ENCODE results near the gene BPI.
"Not testable (repeated sequence)": the region's sequence is repeated elsewhere in the genome, so short reads cannot be mapped to it uniquely, and the experiment has no call there.

BPI gene

DNA sequence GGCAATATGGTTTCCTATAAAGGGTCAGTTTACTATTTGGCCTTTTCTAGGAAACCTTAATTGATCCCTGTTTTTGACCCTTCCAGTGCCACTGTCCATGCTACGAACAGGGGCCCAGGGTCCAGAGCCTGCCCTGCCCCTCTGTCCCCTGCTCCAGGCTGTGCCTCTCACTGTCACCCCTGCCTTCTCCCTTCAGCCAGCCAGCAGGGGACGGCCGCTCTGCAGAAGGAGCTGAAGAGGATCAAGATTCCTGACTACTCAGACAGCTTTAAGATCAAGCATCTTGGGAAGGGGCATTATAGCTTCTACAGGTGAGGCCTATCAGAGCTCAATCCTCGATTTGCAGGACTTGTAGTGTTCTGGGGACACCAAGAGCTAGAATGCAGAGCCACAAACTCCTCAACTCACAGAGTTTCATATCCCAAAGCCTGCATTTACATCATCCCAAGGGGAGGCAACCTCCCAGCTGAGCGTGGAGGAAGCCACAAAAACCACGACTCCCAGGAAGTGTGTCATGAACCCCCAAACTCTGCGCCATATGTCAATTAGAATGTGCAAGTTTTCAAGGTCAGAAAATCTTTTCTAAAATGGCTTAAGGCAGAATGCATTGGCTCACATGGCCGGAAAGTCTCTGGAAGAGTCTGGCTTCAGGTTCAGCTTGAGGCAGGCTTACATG lies 3.6 kb downstream of the BPI start:
- TF ChIP-seq, protein P1, sequence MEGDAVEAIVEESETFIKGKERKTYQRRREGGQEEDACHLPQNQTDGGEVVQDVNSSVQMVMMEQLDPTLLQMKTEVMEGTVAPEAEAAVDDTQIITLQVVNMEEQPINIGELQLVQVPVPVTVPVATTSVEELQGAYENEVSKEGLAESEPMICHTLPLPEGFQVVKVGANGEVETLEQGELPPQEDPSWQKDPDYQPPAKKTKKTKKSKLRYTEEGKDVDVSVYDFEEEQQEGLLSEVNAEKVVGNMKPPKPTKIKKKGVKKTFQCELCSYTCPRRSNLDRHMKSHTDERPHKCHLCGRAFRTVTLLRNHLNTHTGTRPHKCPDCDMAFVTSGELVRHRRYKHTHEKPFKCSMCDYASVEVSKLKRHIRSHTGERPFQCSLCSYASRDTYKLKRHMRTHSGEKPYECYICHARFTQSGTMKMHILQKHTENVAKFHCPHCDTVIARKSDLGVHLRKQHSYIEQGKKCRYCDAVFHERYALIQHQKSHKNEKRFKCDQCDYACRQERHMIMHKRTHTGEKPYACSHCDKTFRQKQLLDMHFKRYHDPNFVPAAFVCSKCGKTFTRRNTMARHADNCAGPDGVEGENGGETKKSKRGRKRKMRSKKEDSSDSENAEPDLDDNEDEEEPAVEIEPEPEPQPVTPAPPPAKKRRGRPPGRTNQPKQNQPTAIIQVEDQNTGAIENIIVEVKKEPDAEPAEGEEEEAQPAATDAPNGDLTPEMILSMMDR (IDR thresholded peaks at IDR 0.05; ENCODE audit: low read depth, low read length, missing control alignments), result no peak
- DNase-seq (ENCODE audit: low read depth), result no peak

DNA sequence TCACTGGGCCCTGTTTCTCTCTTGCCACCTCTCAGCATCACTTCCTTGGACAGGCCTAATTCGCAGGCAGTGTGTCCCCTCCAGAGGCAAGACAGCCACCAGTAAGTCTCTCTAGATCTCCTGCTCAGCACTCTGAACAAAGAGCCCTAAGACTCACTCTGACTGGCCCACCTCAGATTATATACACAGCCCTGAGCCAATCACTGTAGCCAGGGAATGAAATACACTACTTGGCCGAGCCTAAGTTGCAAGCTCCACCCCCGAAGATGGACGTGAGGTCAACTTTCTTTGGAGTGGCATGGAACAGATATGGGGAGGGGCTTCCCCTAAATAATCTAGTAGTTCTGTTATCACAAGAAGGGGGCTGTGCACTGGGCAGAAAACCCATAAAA lies 4.1 kb downstream of the BPI start:
- in situ Hi-C loops (cut with HindIII; ENCODE audit: low sequenced_read_pairs), result no loop called here
- TF ChIP-seq, protein P1 (IDR thresholded peaks at IDR 0.05; ENCODE audit: low read depth, low read length, missing control alignments), result no peak
- no peak for DNase-seq (ENCODE audit: low read depth)
- no peak overlapping the region for H3K4me3 ChIP-seq (ENCODE audit: low read depth, low read length)

More for the DNA sequence above, 3.6 kb downstream of the BPI start:
- in situ Hi-C loops (cut with HindIII; ENCODE audit: low sequenced_read_pairs), result no loop called here
- no peak overlapping the region for H3K4me3 ChIP-seq (ENCODE audit: low read depth, low read length)

DNA sequence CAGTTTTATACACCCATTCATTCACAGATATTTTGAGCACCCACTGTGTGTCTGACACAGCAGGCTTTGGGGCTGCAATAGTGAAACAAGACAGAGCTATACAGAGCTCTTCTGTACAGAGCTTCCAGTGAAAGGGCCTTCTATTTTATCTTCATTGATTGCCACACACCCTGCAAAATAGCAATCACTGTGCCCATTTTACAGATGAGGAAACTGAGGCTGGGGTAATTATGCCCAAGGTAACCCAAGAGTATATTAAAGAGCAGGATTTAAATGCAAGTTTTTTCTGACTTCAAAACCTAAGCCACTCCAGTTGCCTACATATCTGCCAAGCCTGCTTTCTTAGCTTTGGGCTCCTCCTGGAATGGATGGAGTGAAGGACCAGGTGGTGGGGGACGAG lies 4.5 kb downstream of the BPI start:
- no peak for DNase-seq (ENCODE audit: low read depth)
- TF ChIP-seq, protein P1 (IDR thresholded peaks at IDR 0.05; ENCODE audit: low read depth, low read length, missing control alignments), result no peak
- in situ Hi-C loops (cut with HindIII; ENCODE audit: low sequenced_read_pairs), result no loop called here
- no peak overlapping the region for H3K4me3 ChIP-seq (ENCODE audit: low read depth, low read length)

DNA sequence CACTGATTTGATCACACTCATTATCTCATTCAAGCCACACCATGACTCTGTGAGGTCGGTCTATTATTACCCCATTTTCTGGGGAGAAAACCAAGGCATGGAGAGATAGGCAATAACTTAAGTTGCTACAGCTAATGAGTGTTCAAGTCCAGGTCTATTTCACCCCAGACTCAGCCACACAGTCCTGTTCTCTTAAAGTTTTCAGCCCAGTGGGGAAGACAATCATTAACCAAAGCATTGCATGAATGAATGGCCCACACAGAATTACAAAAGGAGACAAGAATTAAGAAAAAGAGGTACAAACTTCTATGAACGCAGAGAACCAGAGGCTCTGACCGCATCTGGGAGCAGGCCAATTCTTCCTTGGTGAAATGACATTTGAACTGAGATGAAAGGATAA lies 7.1 kb downstream of the BPI start:
- DNase-seq (ENCODE audit: low read depth), result no peak
- TF ChIP-seq, protein P1 (IDR thresholded peaks at IDR 0.05; ENCODE audit: low read depth, low read length, missing control alignments), result no peak
- in situ Hi-C loops (cut with HindIII; ENCODE audit: low sequenced_read_pairs), result no loop called here

DNA sequence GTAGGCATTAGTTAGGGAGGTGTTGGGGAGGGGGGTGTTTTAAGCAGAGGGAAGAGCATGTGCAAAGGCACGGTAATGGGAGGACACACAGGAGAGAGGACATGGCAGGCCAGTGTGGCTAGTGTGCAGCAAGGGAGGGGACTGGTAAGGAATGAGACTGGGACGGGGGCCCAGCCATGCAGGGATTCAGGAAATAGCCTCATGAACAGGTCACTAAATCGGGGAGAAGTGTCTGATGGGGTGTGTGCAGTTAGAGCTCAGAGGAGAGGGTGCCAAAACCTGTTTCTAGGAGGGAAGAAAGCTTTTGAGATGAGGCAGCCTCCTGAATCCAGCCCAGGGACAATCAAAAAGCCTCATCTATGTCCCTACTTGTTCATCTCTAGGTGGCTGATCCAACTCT lies 7.5 kb downstream of the BPI start:
- DNase-seq (ENCODE audit: low read depth), result no peak
- in situ Hi-C loops (cut with HindIII; ENCODE audit: low sequenced_read_pairs), result no loop called here
- TF ChIP-seq, protein P1 (IDR thresholded peaks at IDR 0.05; ENCODE audit: low read depth, low read length, missing control alignments), result no peak
- H3K4me3 ChIP-seq (ENCODE audit: low read depth, low read length), result no peak overlapping the region

More for the DNA sequence above, 7.1 kb downstream of the BPI start:
- no peak overlapping the region for H3K4me3 ChIP-seq (ENCODE audit: low read depth, low read length)

DNA sequence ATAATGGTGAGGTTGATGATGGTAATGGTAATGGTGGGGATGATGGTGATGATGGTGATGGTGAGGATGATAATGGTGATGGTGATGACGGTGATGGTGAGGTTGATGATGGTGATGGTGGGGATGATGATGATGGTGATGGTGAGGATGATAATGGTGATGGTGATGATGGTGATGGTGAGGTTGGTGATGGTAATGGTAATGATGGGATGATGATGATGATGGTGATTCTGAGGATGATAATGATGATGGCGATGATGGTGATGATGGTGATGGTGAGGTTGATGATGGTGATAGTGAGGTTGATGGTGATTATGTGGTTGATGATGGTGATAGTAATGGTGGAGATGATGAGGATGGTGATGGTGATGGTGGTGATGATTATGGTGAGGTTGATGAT lies 9.7 kb downstream of the BPI start:
- in situ Hi-C loops (cut with HindIII; ENCODE audit: low sequenced_read_pairs), result no loop called here
- TF ChIP-seq, protein P1 (IDR thresholded peaks at IDR 0.05; ENCODE audit: low read depth, low read length, missing control alignments), result no peak
- H3K4me3 ChIP-seq (ENCODE audit: low read depth, low read length), result no peak overlapping the region
- no peak for DNase-seq (ENCODE audit: low read depth)

DNA sequence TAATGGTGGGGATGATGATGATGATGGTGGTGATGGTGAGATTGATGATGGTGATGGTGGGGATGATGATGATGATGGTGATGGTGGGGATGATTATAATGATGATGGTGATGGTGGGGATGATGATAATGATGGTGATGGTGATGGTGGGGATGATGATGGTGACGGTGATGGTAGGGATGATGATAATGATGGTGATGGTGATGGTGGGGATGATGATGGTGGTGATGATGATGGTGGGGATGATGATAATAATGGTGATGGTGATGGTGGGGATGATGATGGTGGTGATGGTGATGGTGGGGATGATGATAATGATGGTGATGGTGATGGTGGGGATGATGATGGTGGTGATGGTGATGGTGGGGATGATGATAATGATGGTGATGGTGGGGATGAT lies 10.4 kb downstream of the BPI start:
- H3K4me3 ChIP-seq (ENCODE audit: low read depth, low read length); DNase-seq (ENCODE audit: low read depth); in situ Hi-C loops (cut with HindIII; ENCODE audit: low sequenced_read_pairs): not testable (repeated sequence)
